Stimulated activated CD8-positive, alpha-beta memory T cell treated with anti-CD3 and anti-CD28 coated beads, Interleukin-7, amount 100 ng/mL, for 48 hours (primary cell): Measurements from ENCODE around the gene SIGMAR1.

Experiments used
- DNase-seq, 2 donors: peaks; one replicate each; pipeline ENCODE4 v3.0.0-alpha.2; 2020; ENCODE audit warnings: low read depth in 1 of 2; ENCODE audit errors: extremely low read depth in 1 of 2

Gene SIGMAR1

GRCh38 chr9:34633166-34633565 lies 4.4 kb downstream of the SIGMAR1 start:
- no peak for DNase-seq

GRCh38 chr9:34630402-34631154 lies 7.0 kb downstream of the SIGMAR1 start:
- DNase-seq = no peak

DNA sequence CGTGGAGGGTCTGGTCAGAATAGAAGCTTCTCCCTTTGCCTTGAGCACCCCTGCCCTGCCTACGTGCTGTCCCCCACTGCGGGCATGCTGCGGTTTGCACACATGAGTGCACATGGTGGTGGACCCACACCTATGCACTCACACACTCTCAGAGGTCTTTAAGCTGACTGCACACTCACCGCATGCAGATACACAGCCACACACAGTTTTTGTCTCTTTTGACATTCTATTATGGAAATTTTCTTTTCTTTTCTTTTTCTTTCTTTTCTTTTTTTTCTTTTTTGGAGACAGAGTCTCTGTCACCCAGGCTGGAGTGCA lies 8.1 kb downstream of the SIGMAR1 start:
- no peak for DNase-seq

GRCh38 chr9:34628656-34629490 lies 8.7 kb downstream of the SIGMAR1 start, which contains the start of gene ARID3C:
ARID3C (minus strand) TSS chr9:34629066; CDS start chr9:34628014, 1,052 bp downstream.
- DNase-seq = no peak

DNA sequence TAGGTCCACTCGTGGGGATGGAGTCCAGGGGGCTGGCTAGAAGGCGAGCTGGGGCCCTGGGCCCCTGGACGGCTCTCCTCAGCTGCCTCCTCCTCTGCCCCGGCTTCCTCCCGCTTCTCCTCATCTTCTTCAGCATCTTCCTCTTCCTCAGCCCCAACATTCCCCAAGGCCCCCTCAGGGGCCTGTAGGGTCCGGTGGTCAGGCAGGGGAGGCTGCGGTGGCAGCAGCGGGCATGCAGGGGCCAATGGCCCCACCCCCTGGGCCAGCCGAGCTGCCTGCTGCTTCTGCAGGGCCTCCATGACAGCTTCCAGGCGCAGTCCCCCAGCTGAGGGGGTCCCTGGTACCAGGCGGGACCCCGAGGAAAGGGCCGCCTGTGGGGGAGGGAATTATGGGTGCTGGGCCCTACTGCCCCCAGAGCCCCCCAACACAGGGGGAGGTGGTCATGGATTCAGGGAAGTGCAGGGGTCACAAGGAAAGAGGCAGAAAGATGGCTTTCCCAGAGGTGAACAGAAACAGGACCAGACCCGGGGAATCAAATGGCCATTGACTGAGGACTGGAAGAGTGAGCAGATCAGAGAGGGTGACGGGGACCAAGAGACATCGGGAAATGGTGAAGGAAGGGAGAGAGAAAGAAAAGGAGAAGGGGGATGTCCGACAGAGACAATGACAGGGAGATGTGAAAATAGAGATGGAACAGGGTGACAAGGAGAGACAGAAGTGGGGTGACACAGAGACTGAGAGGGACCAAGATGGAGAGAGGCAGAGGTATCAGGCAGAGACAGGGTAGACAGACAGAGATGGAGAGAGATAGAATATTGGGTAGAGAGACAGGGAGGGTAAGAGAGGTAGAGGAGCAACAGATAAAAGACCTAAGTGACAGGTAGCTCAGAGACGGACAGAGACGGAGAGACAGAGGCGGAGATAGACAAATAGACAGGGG lies 9.6 kb downstream of the SIGMAR1 start:
- DNase-seq = no peak

GRCh38 chr9:34625186-34625486 lies 12.5 kb downstream of the SIGMAR1 start:
- DNase-seq = no peak

GRCh38 chr9:34624475-34625185 lies 13.0 kb downstream of the SIGMAR1 start:
- no peak for DNase-seq

DNA sequence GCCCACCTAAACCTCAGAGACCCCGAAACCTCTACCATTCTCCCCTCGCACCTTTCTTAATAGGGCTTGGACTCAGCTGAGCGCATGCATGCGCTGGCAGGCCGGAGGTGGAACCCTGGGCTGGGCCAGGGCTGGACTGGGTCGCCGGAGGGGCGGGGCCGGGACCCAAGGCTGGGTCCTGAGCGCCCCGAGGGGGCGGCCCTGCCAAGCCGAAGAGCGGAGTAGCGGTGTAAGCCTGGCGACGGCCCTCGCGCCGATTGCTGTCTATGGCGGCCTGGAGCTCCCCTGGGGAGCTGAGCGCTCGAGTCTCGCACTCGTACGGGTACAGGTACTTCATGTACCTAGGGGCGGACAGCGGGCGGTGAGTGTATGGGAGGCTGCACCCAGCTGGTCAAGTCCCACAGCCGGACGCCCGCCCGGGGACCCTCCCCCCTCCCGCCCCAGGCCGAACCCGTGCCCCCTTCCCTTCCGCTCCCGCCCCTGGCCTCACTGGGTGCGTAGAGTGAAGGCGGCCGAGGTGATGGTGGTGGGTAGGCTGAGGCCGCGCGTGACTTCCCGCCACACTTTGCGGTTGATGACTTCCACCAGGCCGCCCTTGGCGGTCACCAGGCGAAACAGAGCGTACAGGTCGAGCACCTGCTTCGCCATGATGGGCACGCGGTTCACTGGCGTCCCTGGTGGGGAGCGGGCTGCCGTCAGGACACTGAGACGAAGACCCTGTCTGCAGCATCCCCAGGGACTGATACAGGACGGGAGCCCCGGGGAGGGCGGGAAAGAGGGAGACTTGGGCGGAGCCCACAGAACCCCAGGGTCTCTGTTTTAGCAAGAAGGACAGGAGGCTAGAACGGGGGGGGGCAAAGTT lies 14.0 kb downstream of the SIGMAR1 start:
- no peak for DNase-seq

GRCh38 chr9:34620061-34620994 lies 17.3 kb downstream of the SIGMAR1 start, which contains the start of gene DCTN3:
DCTN3 (minus strand) TSS chr9:34620495; CDS start chr9:34620464, 31 bp downstream.
- peak; percentile 62 to 92 for DNase-seq

- no peak for DNase-seq
These were observed 22.5 kb downstream of the SIGMAR1 start for GRCh38 chr9:34615132-34615531.

- DNase-seq = peak in 1 of 2 donors; percentile 56
These were observed 24.7 kb downstream of the SIGMAR1 start for GRCh38 chr9:34612788-34613390.

DNA sequence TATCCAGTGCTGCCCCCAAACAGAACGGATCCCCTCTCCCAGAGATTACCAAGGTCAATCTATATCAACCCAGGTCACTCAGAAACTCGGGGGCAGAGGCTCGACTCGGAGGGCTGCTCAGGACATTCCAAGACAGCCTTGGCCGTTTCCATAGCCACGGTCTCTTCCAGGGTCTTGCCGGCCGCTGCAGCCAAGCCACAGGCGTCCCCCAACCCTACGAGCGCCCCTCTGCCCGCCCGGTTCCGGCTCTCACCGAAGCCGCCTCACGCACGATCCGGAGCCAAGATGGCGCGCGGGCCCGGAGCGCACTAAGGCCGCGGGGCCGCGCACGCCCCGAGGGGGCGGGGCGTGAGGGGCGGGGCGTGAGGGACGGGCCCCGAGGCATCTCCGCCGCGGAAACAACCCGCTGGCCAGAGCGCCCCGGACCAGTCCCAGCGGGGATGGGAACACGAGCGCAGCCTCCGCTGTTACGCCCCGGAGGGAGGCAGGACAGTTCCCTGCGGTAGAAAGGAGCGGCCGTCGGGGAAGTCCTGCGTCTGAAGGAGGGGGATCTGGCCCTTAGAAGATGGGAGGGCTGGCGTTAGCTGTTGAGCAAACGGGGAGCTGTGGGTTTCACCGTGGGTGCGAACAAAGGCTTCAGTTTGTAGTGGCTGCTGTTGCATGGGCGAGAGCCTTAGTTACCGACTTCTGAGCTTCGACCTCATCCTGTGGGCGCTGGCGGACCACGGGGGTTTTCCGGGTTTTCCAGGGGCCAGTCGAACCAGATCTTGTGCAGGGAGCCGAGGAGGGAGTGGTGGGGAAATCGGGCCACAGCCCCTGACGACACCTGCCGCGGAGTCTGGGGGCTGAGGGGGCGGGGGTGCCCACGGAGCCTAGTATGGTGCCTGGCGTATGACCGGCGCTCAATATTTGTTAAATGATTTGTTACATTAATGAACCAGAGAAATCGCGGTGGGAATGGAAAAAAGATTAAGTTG lies 25.5 kb downstream of the SIGMAR1 start, which contains the start of gene RPP25L:
TSS of gene RPP25L (minus strand) at position 287 of the 977 bp plus-strand sequence. CDS start 801 bp downstream, outside the sequence.
- DNase-seq = peak; percentile 73 to 77

DNA sequence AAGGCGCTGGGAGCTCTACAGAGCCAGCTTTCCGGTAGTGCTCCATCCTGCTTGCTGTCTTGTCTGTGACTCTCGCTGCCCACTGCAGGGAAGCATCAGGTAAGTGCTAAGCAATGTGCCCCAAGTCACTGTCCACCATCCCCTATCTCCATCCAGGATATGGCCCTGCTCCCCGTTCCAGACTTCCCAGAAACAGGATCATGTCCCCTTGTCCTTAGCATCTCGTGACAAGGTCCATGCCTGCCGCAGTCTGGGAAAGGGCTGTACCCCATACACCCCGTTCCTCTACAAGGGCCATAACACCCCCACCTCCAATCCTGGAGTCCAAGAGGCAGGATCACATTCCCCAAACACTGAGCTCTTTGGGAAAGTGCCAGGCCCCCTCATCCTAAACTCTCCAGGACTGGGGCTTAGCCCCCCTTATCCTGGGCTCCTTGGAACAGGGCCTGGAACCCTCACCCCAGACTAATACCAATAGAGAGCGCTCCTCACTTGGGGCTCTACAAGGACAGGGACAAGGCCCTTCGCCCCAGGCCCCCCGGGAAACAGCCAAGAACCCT lies 26.3 kb downstream of the SIGMAR1 start:
- no peak for DNase-seq

DNA sequence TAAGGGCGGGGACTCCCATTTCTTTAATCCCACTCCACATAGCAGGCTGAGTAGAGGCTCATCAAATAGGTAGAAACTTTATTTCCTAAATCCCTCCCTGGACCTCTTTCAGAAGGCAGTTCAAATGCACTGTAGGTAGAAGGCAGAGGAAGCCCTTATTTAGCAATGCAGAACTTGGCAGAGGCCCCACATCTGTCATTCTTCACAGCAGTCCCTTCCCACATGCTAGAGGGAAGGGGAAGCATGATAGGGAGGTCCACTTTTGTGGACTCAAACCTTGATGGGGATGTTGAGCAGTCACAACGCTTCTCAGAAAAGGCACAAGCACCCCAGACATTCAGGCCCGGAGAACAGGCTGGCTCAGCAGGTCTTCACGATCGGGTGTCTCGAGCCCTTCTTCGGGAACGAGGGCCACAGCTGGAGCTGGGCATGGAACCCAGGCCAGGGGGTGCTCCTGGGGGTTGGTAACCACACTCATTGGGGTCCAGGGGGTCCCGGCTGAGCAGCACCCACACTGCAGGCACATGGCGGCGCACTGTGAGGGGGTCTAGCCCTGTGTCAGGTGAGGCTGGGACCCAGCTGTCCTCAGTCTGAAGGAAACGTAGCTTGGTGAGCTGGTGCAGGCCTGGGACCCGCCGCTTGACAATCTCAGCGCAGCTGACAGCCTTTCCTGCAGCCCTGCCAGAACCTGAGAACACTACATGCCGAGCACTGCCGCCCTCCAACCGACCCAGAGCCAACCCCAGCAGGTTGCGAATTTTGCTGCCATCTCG lies 27.0 kb downstream of the SIGMAR1 start:
- no peak for DNase-seq

GRCh38 chr9:34607331-34607730 lies 30.3 kb downstream of the SIGMAR1 start:
- DNase-seq = no peak

GRCh38 chr9:34606905-34607304 lies 30.7 kb downstream of the SIGMAR1 start:
- DNase-seq = no peak
